Measurements from ENCODE around the gene ATP2B2.

- TF ChIP-seq CTCF (IDR thresholded peaks at IDR 0.05; ENCODE audit: poor library complexity) (no peak), EZH2 (IDR thresholded peaks at IDR 0.05; ENCODE audit: borderline replicate concordance) (no peak)
Observed at GRCh38 chr3:10308678-10309077, 196.7 kb downstream of the ATP2B2 start.
